T-helper 9 cell (primary cell): ENCODE measurements around the gene CMSS1.
"Not testable (repeated sequence)": the region's sequence is repeated elsewhere in the genome, so short reads cannot be mapped to it uniquely, and the experiment has no call there.

Source experiments
- DNase-seq: peaks from one replicate; pipeline ENCODE4 v3.0.0-alpha.2; 2020

Gene CMSS1

DNA sequence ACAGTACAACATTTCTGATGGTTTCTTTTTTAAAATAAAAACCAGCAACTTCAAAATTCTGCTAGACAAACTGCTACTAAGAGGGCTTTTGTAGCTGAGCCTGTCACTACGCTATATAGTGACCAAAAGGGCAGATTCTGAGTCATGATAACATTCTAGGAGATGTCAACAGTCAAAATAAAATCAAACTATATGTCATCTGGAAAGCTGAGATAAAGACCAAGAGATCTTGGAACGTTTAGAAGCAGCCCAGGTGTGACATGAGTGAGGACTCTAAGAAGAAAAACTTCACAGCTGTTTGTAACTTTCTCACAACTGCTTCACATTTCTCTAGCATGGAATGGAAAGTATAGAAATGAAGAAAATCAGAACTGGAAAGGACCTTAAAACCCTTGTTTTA, 212.0 kb downstream of the CMSS1 start:
- DNase-seq = no peak

DNA sequence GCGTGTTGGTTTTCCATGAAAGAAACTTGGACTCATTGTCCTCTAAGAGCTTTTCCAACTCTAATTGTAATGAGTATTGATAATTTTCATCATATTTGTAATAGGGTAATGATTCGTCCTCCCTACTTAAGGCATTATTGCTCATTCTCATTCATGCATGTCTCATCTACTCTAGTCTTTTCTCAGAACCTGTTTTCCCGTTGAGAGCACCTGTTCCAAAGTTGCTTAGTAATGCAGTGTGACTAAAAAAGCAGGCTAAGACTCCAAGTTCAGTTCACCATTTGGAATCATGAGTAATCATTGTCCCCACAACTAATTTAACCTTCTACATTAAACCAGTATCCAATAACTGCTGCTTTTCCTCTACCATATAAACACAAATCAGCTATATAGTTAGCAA, 212.7 kb downstream of the CMSS1 start:
- no peak for DNase-seq

DNA sequence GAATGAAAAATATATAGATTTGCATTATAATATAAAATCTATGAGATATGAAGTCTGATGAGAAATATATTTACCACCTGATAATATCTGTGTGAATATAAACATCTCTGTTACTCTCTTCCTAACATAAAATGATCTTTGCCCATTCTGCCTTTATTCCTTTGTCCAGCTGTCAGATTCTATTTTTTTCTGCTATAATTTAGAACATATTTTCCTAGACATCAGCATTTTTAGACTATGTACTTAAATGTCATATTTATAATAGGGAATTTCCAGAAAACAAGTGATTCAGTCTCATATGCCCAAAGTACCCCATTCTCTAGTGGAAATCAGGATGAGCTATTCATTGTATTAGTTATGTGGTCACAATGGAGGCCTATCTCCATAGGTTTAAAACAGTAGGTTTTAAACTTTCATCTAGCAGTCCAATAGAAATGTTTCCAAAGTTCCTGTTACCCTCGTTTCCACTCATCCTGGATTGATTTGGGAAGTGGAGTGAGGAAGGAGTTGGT, 213.3 kb downstream of the CMSS1 start:
- DNase-seq = no peak

- DNase-seq = no peak
Measured at GRCh38 chr3:100032243-100032642, 214.6 kb downstream of the CMSS1 start.

DNA sequence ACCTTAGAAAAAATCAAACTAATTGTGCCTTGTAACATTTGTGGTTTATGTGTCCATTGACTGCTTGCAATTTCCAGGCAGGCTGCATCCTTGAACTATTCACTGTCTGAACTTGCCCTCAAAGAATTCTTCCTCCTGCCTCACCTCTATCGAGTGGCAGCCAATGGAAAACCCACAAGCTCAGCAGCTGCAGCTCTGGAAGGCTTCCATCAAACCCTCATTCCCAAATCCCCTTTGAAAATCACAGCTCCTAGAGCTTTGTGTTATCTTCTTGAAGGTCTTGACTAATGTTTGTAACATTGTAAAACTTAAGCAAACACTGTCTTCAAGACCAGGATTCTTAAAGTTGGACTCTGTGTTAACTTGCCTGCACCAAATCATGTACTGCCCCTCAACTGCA, 215.5 kb downstream of the CMSS1 start:
- DNase-seq = no peak

DNA sequence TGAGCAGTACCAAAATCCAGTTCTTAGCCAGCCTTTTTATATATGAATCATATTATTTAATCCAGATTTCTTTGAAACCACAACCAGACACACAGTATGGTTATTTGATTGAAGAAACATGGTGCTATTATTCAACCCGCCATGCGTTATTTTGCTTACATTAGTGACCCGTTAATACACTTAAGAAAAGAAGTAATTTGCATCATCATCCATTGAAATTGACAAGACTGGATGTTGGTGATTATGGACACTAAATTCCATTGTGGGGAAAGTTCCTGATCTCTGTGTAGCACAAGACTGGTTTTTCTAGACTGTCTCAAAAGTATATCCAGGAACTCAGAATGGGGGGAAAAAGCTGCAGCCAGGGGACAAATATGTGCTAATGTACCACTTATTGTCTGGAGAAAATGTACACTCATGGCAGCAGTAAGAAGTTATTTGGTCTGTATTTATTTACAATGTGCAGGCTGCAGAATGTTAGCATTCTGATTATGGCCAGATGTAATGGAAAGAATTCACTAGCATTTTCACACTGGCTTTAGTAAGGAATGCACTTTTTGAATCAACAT, 216.3 kb downstream of the CMSS1 start:
- DNase-seq = no peak

DNA sequence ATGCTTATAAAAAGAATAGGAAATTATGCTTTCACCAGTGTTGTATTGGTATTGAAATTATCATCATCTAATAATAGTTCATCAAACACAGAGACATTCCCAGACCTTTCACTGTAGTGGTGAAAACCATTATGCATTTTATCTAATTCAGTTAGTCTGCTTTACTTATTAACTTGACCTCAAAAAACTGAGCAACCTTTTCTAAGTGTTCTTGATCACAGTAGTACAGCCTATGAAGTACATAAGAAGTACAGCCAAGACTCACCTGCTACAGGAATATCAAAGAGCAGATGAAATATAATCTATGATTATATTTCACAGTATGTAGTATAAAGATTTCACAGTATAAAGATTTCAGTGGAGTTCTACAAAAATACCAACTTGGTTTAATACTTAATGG, 221.4 kb downstream of the CMSS1 start:
- DNase-seq = no peak

- no peak for DNase-seq
Measured at GRCh38 chr3:100040451-100041225, 223.0 kb downstream of the CMSS1 start.

DNA sequence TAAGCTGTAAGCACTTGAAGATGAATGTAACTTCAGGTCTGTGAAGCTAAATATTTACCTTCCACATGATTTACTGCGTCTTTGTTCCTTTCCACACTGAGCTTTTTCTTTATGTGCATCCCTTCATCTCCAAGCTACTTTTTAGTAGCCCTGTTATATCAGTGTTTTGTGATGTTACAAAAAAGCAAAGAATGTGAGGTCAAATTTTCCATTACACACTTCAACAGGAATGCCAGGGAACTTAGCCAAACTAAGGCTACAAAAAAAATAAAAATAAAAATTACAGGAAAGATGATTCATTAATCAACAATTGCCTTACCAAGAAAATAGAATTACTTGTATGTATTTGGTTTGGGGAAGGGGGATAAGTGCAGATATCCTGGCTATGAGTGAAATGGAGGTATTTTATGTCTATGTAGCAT, 223.7 kb downstream of the CMSS1 start:
- no peak for DNase-seq

- no peak for DNase-seq
Measured at GRCh38 chr3:100042166-100042981, 224.7 kb downstream of the CMSS1 start.

DNA sequence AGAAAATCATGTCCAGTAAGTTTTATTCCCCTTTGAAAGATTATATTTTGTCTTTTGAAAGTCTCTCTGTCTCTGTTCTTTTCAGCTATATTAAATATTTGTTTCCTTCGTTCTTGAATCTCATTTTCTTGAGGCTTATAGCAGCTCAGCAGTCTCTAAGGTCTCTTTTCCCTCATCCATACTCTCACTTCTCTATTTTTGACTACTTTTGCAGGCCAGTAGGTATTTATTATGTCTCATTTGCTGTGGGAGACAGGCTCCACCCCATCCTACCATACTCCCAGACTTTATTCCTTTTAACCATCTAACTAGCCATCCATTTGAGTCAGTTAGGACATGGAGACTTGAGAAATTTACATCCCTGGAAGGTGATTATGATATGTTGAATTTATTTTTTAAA, 225.6 kb downstream of the CMSS1 start:
- no peak for DNase-seq

GRCh38 chr3:100044369-100044768, 226.7 kb downstream of the CMSS1 start:
- no peak for DNase-seq

GRCh38 chr3:100045696-100046095, 228.0 kb downstream of the CMSS1 start:
- no peak for DNase-seq

GRCh38 chr3:100046986-100047385, 229.3 kb downstream of the CMSS1 start:
- DNase-seq = no peak

GRCh38 chr3:100047455-100048141, 229.9 kb downstream of the CMSS1 start:
- DNase-seq = no peak

GRCh38 chr3:100048248-100048647, 230.6 kb downstream of the CMSS1 start:
- DNase-seq = no peak

DNA sequence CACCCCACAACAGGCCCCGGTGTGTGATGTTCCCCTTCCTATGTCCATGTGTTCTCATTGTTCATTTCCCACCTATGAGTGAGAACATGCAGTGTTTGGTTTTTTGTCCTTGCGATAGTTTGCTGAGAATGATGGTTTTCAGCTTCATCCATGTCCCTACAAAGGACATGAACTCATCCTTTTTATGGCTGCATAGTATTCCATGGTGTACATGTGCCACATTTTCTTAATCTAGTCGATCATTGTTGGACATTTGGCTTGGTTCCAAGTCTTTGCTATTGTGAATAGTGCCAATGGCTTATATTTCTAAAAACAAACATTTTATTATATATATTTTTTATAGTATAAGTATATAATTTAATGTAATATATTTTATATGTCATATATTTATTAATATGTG, 233.9 kb downstream of the CMSS1 start:
- not testable (repeated sequence) for DNase-seq

GRCh38 chr3:100053951-100054620, 236.4 kb downstream of the CMSS1 start:
- DNase-seq = no peak

- DNase-seq = no peak
Measured at GRCh38 chr3:100057716-100058575, 240.3 kb downstream of the CMSS1 start.

- no peak for DNase-seq
Measured at GRCh38 chr3:100059472-100059871, 241.8 kb downstream of the CMSS1 start.
